ENCODE measurements around the gene DYNC2H1.

DNA sequence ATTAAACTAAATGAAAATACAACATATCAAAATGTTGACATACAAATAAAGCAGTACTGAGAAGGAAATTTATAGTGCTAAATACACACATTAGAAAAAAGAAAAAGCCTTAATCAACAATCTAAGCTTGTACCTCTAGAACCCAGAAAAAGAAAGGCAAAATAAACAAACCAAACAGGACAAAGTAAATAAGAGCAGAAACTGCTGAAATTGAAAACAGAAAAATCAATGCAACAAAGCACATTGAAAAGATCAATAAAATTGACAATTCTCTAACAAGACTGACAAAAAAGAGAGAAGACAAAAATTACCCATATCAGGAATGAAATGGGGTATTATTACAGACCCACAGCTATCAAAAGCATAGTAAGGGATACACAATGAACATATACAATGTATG is 38.2 kb upstream of the DYNC2H1 start:
- TF ChIP-seq, protein P1, sequence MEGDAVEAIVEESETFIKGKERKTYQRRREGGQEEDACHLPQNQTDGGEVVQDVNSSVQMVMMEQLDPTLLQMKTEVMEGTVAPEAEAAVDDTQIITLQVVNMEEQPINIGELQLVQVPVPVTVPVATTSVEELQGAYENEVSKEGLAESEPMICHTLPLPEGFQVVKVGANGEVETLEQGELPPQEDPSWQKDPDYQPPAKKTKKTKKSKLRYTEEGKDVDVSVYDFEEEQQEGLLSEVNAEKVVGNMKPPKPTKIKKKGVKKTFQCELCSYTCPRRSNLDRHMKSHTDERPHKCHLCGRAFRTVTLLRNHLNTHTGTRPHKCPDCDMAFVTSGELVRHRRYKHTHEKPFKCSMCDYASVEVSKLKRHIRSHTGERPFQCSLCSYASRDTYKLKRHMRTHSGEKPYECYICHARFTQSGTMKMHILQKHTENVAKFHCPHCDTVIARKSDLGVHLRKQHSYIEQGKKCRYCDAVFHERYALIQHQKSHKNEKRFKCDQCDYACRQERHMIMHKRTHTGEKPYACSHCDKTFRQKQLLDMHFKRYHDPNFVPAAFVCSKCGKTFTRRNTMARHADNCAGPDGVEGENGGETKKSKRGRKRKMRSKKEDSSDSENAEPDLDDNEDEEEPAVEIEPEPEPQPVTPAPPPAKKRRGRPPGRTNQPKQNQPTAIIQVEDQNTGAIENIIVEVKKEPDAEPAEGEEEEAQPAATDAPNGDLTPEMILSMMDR (IDR thresholded peaks at IDR 0.05; ENCODE audit: low read depth, low read length) = no peak
- TF ChIP-seq EZH2phosphoT487 (IDR thresholded peaks at IDR 0.05; ENCODE audit: low read depth) = no peak
